Prostate gland (tissue), 2 donors: Measurements from ENCODE around the gene CAV1. TPM values are rescaled to one million over a fixed set of nuclear protein-coding genes. Genes with fewer than 3 reads are reported as not detected.
"Not testable (repeated sequence)": the region's sequence is repeated elsewhere in the genome, so short reads cannot be mapped to it uniquely, and the experiment has no call there.

Source experiments
- DNase-seq: peaks from one replicate; pipeline ENCODE4 v3.0.0-alpha.2; 2019; ENCODE audit warnings: low spot score
- H3K27ac ChIP-seq, 2 donors: fragments of 200-600 bp; sonication (generic); 2 replicates each; pipeline ENCODE4 v1.5.1; 2017 to 2019
- H3K27me3 ChIP-seq: fragments of 200-600 bp; sonication (generic); replicated peaks from 2 replicates; pipeline ENCODE4 v1.5.1; 2019; ENCODE audit not compliant: insufficient read depth
- H3K36me3 ChIP-seq, 2 donors: fragments of 200-600 bp; sonication (generic); 1 replicate in 1 of 2; 2 replicates in 1 of 2; pipeline versions ENCODE4 v1.5.1 to v1.8.1; 2017 to 2019
- H3K4me1 ChIP-seq: fragments of 200-600 bp; sonication (generic); replicated peaks from 2 replicates; pipeline ENCODE4 v1.5.1; 2019
- H3K4me3 ChIP-seq, 2 donors: fragments of 200-600 bp; sonication (generic); 2 replicates each; pipeline ENCODE4 v1.5.1; 2017 to 2019
- H3K9me3 ChIP-seq: fragments of 200-600 bp; sonication (generic); 2 replicates; pipeline ENCODE4 v1.5.1; 2017
- POLR2A ChIP-seq: fragments of 450-650 bp; IDR thresholded peaks from one replicate; pipeline ENCODE4 v1.6.1; 2016; ENCODE audit warnings: antibody characterized with exemption, mild to moderate bottlenecking
- POLR2AphosphoS5 ChIP-seq: sonication (generic); formaldehyde crosslinking; IDR thresholded peaks from one replicate; pipeline ENCODE4 v1.6.1; 2017; ENCODE audit warnings: antibody characterized with exemption
- WGBS: methylation state at CpG from one replicate; pipeline ENCODE4 v1.1.5; 2018; 5-methylcytosine and 5-hydroxymethylcytosine counted together
- intact Hi-C: fragments of 100-400 bp; cut with DNase I; formaldehyde crosslinking; loops from one replicate; pipeline ENCODE4 v1.14.2; 2022
- total RNA-seq, 2 donors: library from RNA; depleted of rRNA; stranded (reverse); fragments of >200 nt; gene quantifications; one replicate each; pipeline ENCODE4 v1.1.0, GENCODE V29; 2016
- TF ChIP-seq, protein P1 (sequence below), 4 experiments: fragments of 200-600 bp in 2 of 4; fragments of 450-650 bp in 2 of 4; sonication (generic) in 2 of 4; IDR thresholded peaks; 1 replicate in 3 of 4; 2 replicates in 1 of 4; pipeline ENCODE4 v1.5.1; 2016 to 2019; ENCODE audit warnings: antibody characterized with exemption in 4 of 4, mild to moderate bottlenecking in 2 of 4, moderate library complexity in 2 of 4

The CAV1 gene
- 100 to 1,000 TPM in 1 of 2 donors, 10 to 100 TPM in 1; 54.0 to 114 TPM for total RNA-seq

DNA sequence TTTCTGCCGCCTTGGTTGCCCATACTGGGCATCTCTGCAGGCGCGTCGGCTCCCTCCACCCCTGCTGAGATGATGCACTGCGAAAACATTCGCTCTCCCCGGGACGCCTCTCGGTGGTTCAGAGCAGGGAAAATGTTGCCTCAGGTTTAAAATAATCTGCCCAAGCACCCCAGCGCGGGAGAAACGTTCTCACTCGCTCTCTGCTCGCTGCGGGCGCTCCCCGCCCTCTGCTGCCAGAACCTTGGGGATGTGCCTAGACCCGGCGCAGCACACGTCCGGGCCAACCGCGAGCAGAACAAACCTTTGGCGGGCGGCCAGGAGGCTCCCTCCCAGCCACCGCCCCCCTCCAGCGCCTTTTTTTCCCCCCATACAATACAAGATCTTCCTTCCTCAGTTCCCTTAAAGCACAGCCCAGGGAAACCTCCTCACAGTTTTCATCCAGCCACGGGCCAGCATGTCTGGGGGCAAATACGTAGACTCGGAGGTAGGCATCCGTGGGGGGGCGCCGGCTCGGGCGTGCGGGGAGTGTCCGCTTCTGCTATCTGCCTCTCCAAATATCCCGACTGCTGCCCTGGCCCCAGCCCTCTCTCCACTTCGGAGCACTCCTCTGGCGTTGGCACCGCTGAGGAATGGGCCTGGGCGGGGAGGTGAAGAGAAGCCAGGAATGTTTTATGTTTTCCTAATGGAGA lies at the start of gene CAV1:
Gene CAV1, plus strand, starts transcription at position 428 of the 689 bp plus-strand sequence. Its CDS starts 27 bp downstream, at position 455.
- peak within 1 kb of the TSS; percentile 49 to 51 for H3K4me3 ChIP-seq
- no peaks in the 10 kb centered on the region for H3K27me3 ChIP-seq
- peak within 1 kb of the TSS; percentile 81 to 83 for H3K27ac ChIP-seq
- no peaks in the 10 kb centered on the region for H3K4me1 ChIP-seq
- peak; percentile 75 for DNase-seq
- intact Hi-C loops, result loop anchor here (5.0 to 10.0 kb wide), 4 partner anchors 63 to 252 kb away; no protein-coding TSS in a partner anchor
- WGBS, result under 1% methylated on average over 42 of the region's 42 CpGs
- peak; percentile 50 for TF ChIP-seq POLR2A
- TF ChIP-seq POLR2AphosphoS5, result peak; percentile 77
- TF ChIP-seq, protein P1, sequence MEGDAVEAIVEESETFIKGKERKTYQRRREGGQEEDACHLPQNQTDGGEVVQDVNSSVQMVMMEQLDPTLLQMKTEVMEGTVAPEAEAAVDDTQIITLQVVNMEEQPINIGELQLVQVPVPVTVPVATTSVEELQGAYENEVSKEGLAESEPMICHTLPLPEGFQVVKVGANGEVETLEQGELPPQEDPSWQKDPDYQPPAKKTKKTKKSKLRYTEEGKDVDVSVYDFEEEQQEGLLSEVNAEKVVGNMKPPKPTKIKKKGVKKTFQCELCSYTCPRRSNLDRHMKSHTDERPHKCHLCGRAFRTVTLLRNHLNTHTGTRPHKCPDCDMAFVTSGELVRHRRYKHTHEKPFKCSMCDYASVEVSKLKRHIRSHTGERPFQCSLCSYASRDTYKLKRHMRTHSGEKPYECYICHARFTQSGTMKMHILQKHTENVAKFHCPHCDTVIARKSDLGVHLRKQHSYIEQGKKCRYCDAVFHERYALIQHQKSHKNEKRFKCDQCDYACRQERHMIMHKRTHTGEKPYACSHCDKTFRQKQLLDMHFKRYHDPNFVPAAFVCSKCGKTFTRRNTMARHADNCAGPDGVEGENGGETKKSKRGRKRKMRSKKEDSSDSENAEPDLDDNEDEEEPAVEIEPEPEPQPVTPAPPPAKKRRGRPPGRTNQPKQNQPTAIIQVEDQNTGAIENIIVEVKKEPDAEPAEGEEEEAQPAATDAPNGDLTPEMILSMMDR (IDR thresholded peaks at IDR 0.05), result peak in 2 of 4 experiments; percentile 20 to 32
- H3K9me3 ChIP-seq, result no peaks in the 10 kb centered on the region
- H3K36me3 ChIP-seq, result no peaks in the 10 kb centered on the region

- no peaks in the 10 kb centered on the region for H3K27me3 ChIP-seq
- no peak for DNase-seq
- intact Hi-C loops, result no loop called here
- H3K4me3 ChIP-seq, result no peak overlapping the region
- no peak for TF ChIP-seq POLR2A
- TF ChIP-seq POLR2AphosphoS5, result no peak
- TF ChIP-seq, protein P1 (IDR thresholded peaks at IDR 0.05), result no peak
- no peaks in the 10 kb centered on the region for H3K4me1 ChIP-seq
- H3K27ac ChIP-seq, result no peak overlapping the region
- no peaks in the 10 kb centered on the region for H3K9me3 ChIP-seq
- no peaks in the 10 kb centered on the region for H3K36me3 ChIP-seq
- 87% methylated on average over 1 of the region's 1 CpG for WGBS
Observed at GRCh38 chr7:116477625-116478024, 47.2 kb upstream of the CAV1 start.

DNA sequence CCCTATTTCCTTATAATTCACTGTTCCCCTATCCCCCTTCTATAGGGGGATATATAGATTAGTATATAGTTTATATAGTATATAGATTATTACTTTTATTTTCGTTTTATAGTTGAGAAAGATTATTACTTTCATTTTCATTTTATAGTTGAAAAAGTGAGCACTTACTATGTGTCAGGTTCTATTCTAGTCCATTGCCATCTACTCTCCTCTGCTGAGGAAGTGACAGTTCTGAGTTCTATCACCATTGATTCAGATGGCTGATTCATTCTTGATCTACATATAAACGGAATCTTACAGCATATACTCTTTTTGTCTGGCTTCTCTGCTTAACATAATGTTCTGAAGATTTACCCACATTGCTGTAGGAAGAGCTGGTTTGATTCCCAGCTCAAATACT lies 46.0 kb upstream of the CAV1 start:
- no peak for TF ChIP-seq POLR2A
- TF ChIP-seq, protein P1 (IDR thresholded peaks at IDR 0.05), result no peak
- no peak for TF ChIP-seq POLR2AphosphoS5
- no peak overlapping the region for H3K4me3 ChIP-seq
- H3K4me1 ChIP-seq, result no peaks in the 10 kb centered on the region
- intact Hi-C loops, result no loop called here
- H3K27ac ChIP-seq, result no peak overlapping the region
- no peaks in the 10 kb centered on the region for H3K27me3 ChIP-seq
- no peaks in the 10 kb centered on the region for H3K9me3 ChIP-seq
- 87% methylated on average over 2 of the region's 2 CpGs for WGBS
- no peaks in the 10 kb centered on the region for H3K36me3 ChIP-seq
- no peak for DNase-seq

DNA sequence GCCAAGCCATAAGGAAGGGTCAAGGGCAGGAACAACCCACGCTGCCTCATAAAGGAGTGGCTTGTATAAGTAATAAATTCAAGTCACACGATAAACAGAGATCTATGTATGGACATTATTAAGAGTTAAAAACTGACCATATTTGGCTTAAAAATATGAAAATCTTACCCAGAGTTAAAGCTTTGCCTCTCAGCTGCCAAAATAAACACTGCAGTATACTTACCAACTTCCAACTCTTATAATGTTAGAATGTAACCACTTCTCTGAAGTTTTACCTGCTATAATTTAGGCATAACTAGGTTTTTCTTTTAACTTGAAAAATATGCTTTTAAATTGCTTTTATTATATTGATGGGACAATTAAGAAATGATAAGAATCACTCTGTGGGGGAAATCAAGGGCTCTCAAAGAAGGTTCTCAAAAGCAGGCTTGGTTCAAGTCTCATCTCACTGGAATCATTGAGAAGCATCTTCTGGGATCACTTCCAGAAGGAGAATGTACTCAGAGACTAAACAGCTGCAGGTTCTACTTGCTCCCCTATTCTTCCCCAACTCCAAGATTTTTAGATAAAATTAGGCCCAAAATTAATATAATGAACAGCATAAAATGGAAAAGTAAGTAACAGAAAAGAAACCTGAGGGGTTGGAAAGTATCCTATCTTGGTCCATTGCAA lies 41.4 kb upstream of the CAV1 start:
- H3K36me3 ChIP-seq, result no peaks in the 10 kb centered on the region
- DNase-seq, result no peak
- TF ChIP-seq POLR2AphosphoS5 (no peak), POLR2A (no peak)
- TF ChIP-seq, protein P1 (IDR thresholded peaks at IDR 0.05), result no peak
- no peaks in the 10 kb centered on the region for H3K4me1 ChIP-seq
- intact Hi-C loops, result no loop called here
- no peaks in the 10 kb centered on the region for H3K9me3 ChIP-seq
- no peak overlapping the region for H3K4me3 ChIP-seq
- H3K27me3 ChIP-seq, result no peaks in the 10 kb centered on the region
- H3K27ac ChIP-seq, result no peak overlapping the region
- 49% methylated on average over 2 of the region's 2 CpGs for WGBS

DNA sequence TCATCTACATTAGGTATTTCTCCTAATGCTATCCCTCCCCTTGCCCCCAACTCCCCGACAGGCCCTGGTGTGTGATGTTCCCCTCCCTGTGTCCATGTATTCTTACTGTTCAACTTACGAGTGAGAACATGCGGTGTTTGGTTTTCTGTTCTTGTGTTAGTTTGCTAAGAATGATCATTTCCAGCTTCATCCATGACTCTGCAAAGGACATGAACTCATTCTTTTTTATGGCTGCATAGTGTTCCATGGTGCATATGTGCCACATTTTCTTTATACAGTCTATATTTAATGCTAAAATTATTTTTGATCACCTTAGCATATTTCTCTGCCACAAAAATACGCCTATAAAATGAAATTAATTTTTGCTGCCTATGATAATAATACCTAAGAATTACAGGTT lies 40.4 kb upstream of the CAV1 start:
- intact Hi-C loops, H3K27ac ChIP-seq: not testable (repeated sequence)
- WGBS, result 96% methylated on average over 4 of the region's 4 CpGs

More for the DNA sequence above, 40.4 kb upstream of the CAV1 start:
- H3K4me1 ChIP-seq, DNase-seq, H3K36me3 ChIP-seq, H3K27me3 ChIP-seq, H3K4me3 ChIP-seq, H3K9me3 ChIP-seq: not testable (repeated sequence)
